HEK293T (cell line): Measurements from ENCODE around the gene EVPL.
"Not testable (repeated sequence)": the region's sequence is repeated elsewhere in the genome, so short reads cannot be mapped to it uniquely, and the experiment has no call there.

ENCODE experiments used
- ARNT ChIP-seq: fragments of 450-650 bp; IDR thresholded peaks from 2 replicates; pipeline ENCODE4 v1.6.1; 2017; ENCODE audit warnings: mild to moderate bottlenecking
- BHLHE40 ChIP-seq: fragments of 450-650 bp; IDR thresholded peaks from 2 replicates; pipeline ENCODE4 v1.6.1; 2016; ENCODE audit warnings: mild to moderate bottlenecking, moderate library complexity, borderline replicate concordance
- ELF4 ChIP-seq: fragments of 450-650 bp; IDR thresholded peaks from 2 replicates; pipeline ENCODE4 v1.6.1; 2017; ENCODE audit warnings: antibody characterized with exemption
- FOXA1 ChIP-seq: fragments of 450-650 bp; IDR thresholded peaks from 2 replicates; pipeline ENCODE4 v1.6.1; 2016; ENCODE audit warnings: mild to moderate bottlenecking
- FOXK2 ChIP-seq: fragments of 450-650 bp; IDR thresholded peaks from 2 replicates; pipeline ENCODE4 v1.6.1; 2016; ENCODE audit warnings: mild to moderate bottlenecking
- FOXM1 ChIP-seq: fragments of 450-650 bp; IDR thresholded peaks from 2 replicates; pipeline ENCODE4 v1.6.1; 2017; ENCODE audit warnings: mild to moderate bottlenecking, borderline replicate concordance
- LEF1 ChIP-seq: fragments of 450-650 bp; IDR thresholded peaks from 2 replicates; pipeline ENCODE4 v1.6.1; 2017; ENCODE audit warnings: mild to moderate bottlenecking, borderline replicate concordance
- NFRKB ChIP-seq: fragments of 450-650 bp; IDR thresholded peaks from 2 replicates; pipeline ENCODE4 v1.6.1; 2016; ENCODE audit warnings: mild to moderate bottlenecking, moderate library complexity
- PKNOX1 ChIP-seq: fragments of 450-650 bp; IDR thresholded peaks from 2 replicates; pipeline ENCODE4 v1.6.1; 2016
- SP1 ChIP-seq: fragments of 450-650 bp; IDR thresholded peaks from 2 replicates; pipeline ENCODE4 v1.6.1; 2017
- SUZ12 ChIP-seq: fragments of 450-650 bp; IDR thresholded peaks from 2 replicates; pipeline ENCODE4 v1.6.1; 2016; ENCODE audit warnings: mild to moderate bottlenecking
- TARDBP ChIP-seq: fragments of 450-650 bp; IDR thresholded peaks from 2 replicates; pipeline ENCODE4 v1.6.1; 2016
- ZNF384 ChIP-seq: fragments of 450-650 bp; IDR thresholded peaks from 2 replicates; pipeline ENCODE4 v1.6.1; 2016

GRCh38 chr17:76058264-76058663 lies 31.2 kb upstream of the EVPL start:
- TF ChIP-seq ARNT, TARDBP, SP1, SUZ12, NFRKB, ZNF384, ELF4, LEF1, PKNOX1, BHLHE40, FOXA1, FOXM1, FOXK2: not testable (repeated sequence)
